CD4-positive, alpha-beta T cell treated with Interleukin-2 at 100 ng/mL for 4 hours (primary cell): ENCODE measurements around the gene KDM1B.

Experiments used
- DNase-seq: peaks from one replicate; pipeline ENCODE4 v3.0.0-alpha.2; 2020; ENCODE audit warnings: low spot score

The KDM1B gene, protein sequence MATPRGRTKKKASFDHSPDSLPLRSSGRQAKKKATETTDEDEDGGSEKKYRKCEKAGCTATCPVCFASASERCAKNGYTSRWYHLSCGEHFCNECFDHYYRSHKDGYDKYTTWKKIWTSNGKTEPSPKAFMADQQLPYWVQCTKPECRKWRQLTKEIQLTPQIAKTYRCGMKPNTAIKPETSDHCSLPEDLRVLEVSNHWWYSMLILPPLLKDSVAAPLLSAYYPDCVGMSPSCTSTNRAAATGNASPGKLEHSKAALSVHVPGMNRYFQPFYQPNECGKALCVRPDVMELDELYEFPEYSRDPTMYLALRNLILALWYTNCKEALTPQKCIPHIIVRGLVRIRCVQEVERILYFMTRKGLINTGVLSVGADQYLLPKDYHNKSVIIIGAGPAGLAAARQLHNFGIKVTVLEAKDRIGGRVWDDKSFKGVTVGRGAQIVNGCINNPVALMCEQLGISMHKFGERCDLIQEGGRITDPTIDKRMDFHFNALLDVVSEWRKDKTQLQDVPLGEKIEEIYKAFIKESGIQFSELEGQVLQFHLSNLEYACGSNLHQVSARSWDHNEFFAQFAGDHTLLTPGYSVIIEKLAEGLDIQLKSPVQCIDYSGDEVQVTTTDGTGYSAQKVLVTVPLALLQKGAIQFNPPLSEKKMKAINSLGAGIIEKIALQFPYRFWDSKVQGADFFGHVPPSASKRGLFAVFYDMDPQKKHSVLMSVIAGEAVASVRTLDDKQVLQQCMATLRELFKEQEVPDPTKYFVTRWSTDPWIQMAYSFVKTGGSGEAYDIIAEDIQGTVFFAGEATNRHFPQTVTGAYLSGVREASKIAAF

DNA sequence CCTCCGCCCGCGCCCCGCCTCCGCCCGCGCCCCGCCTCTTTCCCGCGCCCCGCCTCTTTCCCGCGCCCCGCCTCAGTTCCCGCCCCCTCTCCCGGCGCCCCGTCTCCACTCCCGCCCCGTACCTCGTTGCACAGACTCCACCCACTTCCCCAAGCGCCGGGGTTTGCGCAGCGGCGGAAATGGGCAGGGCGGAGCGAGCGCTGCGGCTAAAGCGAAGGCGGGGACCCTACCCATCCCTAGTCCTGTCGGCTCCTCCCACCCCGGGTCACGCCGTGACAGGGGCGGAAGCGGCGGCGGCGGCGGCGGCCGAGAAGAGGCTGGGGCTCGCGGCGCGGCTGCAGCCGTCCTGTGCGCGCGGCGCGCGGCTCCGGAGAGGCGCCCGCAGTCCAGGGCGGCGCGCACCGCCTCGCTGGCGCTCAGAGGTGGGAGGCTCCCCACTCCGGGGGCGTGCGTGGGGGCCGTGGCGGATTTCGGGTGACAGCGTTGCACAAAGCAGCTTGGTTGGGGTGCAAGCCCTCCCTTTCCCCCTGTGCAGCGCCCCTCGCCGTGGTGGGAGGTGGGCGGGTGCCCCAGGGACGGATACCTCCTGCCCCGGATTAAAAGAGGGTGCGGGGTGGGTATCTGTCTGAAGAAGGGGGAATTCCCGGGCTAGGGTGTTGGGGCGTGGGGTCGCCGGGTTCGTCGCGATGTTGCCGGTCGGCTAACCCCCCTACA lies at the start of gene KDM1B:
KDM1B (plus strand) TSS at position 273 of the 714 bp plus-strand sequence. CDS start 4,474 bp downstream, outside the sequence.
- DNase-seq, result peak; percentile 99

DNA sequence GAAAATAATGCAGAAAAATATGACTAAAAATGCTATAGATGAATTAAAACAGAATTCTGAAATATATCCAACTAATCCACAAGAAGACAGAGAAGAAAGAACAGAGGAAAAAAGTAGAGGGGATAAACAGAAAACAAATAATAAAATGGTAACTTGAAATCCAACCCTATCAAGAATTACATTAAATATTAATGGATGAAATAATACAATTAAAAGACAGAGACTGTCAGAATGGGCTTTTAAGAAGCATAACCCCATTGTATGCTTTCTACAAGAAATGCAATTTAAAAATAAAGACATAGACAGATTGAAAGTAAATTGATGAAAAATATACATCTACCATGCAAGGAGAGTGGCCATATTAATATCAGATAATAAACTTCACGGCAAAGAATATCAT lies 48.2 kb upstream of the KDM1B start:
- no peak for DNase-seq

DNA sequence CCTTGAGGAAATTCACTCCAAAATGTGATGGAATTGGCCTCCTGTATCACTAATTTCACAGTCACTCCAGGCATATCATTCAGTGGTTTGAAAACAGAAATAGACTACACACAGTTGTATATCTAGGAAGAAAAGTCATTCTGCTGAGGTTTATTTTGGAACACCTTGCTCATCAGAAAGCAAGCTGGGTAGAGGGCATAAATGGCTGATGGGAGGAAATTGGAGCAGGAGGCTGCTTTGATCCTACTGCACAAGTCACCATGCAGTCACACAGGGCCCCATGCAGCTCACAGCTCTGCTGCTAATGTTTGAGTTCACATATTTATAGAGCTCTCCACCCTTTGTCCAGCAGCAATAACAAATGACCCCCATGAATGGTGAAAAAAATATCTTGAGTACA lies 45.1 kb upstream of the KDM1B start:
- DNase-seq, result no peak

DNA sequence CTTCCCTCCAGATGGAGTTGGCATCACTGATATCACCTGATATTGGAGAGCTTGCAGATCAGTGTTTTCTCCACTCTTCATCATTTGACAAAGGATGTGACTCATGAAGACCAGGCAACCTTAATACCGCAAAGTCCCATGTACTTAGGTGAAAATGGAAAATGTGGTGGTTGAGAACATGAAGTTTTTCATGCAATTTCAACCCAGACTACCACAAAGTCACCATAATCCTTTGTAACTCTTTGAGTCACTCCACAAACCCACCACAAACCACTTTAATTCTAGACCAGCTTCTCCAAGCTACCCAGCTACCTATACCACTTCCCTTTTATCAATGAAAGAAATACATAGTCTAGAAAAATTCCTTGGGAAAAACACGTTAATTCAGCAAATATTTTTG lies 39.9 kb upstream of the KDM1B start:
- DNase-seq, result no peak

DNA sequence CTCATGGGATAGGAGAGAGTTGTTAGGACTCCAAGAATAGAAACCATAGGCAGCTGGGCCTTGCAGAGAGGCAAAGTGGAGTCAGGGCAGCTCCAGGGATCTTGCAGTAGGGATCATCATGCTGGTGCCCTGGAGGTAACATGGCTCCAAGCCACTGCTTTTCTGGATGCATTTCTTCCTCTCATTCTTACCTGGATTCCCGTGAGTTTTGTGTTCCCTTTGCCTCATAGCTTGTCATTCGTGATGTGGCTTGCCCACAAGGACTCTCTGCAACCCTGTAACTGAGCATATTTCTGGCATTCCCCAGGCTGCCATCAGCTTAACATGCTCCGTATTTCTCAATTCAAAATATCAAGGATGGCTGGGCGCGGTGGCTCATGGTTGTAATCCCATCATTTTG lies 38.1 kb upstream of the KDM1B start:
- no peak for DNase-seq

DNA sequence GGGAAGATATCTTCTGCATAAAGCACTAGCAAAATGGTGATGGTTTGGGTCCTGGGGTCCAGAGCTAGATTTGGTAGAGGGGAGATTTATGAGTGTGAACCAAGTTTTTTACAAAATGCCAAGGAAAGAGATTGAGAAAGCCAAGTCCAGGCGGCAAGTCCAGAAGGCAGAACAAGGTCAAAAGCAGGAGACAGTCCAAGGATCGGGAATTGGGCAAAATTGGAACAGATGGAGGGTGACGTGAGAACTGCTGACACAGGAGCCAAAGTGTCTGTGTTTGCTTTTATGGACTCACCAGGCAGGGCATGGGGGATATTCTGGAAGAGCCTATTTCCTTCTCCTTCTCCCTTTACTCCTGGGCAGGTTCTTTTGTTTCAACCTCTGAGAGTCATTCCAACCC lies 36.9 kb upstream of the KDM1B start:
- no peak for DNase-seq

DNA sequence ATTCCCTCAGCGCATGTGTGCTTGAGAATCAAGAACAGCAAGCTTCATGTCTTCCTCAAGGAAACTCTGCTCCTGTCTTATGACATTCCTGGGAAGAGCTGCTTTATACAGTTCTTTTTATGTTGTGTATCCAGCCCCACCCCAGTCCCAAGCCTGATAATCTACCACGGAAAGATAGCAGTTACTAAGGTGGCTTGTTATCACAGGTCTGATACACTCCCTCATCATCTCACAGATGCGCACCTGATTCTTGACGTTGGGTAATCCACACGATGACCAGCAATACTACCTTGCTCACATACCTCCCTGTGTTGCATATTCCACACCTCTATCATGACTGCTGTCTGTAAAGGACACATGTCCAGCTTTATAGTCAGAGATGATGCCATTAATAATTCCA lies 36.0 kb upstream of the KDM1B start:
- no peak for DNase-seq

DNA sequence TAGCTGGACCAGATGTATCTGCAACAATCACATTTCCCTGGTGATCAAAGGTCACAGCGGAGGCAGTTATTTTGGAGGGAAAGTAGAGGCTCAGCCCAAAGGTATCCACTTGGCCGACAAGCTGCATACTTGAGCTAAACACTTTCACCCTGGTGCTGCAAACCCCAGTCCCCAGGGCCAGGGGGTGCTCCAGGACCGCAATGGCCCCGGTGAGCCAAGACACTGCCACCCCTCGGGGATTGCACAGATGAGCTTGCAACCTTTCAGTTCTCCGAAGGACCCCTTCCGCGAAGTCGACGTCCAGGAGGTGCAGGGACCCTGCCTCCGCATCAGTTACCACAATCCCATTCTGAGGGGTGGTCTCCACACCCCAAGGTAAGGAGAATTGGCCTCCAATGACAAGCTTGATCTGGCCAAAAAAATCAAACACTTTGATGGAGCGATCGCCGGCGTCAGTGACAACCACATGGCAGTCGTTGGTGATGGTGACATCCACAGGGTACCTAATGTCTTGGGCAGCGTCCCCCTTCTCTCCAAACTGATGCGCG lies 33.6 kb upstream of the KDM1B start:
- no peak for DNase-seq

DNA sequence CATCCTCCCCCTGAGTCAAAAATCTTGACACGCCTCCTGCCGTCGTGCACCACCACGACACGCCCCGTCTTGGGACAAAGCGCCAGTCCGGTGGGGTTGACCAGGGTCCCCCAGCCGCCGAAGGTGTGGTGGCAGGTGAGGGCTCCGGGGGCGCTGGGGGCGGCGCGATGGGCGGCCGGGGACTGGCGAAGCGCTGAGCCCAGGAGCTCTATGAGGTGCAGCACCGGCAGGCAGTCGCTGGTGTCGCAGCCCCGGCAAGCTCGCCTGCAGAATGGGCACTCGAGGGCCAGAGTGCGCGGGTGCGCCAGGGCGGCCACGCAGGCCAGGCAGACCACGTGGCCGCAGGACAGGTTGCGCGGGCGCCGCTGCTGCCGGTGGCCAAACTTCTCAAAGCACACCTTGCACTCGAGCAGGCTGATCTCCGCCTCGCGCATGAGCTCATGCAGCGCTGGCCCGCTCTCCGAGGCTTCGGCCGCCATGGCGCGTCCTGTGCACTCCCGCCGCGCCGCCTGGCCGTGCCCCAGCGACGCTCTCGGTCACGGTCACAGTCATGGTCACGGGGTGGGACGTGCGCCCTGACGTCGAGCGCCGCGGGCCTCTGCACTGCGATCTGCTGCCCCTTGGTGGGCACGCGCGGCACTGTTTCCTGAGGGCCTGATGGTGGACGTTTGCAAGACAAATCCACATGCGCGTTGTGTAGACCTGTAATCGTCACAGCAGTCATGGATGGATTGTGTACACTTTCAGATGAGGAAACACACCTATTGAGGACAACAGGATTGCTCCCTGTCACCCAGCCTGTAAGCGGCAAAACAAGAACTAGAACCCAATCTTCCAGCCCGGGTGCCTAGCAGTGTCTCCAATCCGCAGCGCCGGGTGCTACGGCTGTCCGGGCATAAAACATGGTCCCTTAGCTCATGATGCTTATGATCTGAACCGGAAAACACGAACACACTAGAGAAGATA lies 32.8 kb upstream of the KDM1B start, which contains the start of gene NHLRC1:
NHLRC1 (minus strand) TSS at position 550 of the 966 bp plus-strand sequence; CDS start at position 479, 71 bp downstream.
- DNase-seq, result peak; percentile 69

DNA sequence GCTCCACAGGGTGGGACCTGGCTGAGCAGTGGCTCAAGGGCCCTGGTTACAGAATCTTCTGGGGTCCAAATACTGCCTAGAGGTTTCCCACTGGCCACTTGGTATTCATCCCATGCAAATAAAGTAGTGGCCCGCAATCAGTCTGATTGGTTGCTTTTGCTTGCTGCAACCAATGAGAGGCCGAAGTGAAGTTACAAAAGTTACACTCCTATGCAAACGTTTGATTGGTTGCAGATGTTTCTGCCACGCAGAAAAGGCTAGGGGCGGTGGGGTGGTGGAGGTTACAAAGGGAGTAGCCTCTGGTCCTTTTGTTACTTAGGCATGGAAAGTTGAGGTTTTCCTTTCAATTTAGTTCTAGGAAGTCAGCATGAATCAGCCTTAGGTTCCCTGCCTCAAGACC lies 29.1 kb upstream of the KDM1B start:
- no peak for DNase-seq

DNA sequence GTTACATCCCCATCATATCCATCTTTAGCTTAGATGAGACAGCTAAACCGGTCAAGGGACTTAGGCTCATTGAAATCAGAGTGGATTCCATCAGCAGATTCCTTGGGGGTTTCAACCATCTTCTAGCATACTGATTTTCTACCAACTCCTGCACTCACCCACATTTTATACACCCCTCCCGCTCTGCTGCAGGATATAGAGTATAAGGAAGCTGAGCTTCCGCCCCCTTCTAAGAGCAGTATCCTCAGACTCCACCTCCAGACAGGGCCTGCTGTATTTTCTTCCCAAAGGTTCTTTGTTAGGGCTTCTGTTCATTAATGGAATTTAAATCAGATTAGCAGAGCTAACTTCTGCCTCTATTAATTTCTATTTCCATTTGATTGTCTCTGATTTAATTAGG lies 22.9 kb upstream of the KDM1B start:
- DNase-seq, result no peak

DNA sequence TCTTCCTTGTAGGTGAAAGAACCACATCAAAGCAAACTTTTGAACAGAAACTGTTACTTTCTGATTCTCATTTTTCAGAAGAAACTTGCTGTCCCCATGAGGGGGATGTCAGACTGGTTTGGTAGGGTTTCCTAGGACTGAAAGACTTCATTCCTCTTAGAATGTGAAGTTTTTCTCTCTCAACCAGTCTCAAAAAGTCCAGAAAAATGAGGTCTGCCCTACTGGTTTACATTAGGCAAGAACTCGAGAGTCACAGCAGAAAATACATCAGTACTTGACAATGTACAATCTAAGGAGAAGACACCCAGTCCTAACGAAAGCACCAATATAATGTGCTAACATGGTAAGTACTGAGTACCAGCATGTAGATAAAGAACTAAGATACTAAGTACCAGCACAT lies 20.1 kb upstream of the KDM1B start:
- no peak for DNase-seq

DNA sequence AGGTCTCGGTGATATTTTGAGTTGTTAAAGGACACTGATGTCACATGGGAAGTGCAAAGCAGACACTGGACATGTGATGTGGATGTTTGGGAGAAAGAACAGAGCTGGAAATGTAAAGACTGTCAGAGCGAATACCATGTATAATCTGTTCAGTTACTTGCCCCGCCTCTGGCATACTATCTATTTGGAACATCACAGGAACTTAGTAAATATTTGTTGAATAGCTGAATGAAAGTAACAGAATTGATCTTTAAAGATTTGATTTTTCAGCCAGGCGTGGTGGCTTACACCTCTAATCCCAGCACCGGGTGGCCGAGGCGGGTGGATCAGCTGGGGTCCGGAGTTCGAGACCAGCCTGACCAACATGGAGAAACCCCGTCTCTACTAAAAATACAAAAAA lies 19.0 kb upstream of the KDM1B start:
- DNase-seq, result no peak

DNA sequence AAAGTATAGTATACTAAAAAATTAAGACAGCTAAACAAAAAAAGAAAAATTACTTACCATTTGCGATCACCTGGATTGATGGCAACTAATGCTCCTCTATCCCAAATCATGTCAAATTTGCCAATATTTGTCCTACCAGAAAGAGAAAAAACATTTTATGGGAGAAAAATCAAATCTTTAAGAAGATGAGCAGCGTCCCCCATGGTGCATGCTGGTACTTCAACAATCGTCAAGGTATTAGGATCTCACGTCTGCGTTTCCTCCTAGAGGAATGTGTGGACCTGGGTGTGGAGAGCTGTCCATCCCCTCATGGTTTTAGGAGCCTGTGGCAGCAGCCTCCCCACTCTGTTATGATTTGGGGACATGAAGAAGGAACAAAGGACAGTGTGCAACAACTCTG lies 16.3 kb upstream of the KDM1B start:
- DNase-seq, result no peak

DNA sequence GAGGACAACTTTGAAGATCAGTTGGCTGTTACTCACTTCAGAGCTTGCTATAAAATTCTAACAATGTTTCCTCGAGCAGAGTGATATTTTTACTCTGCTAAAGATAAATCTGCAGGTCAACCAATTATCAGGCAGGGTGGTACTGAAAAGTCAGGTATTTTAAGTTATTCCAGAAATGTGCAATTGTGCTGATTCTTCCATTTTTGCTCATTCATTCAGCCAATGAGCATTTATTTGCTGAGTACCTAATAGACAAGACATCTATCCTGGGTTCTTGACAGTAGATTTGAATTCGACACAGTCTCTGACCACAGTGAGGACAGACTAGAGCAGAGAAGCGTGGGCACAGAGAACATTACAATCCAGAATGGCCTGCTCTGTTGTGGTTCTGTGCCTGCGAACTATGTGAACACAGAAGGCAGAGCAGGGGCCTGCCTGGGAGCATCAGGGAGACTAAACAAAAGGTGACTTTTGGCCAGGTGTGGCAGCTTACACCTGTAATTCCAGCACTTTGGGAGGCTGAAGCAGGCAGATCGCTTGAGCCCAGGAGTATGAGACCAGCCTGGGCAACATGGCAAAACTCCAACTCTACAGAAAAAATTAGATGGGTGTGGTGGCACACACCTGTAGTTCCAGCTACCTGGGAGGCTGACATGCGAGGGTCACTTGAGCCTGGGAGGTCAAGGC lies 15.1 kb upstream of the KDM1B start:
- DNase-seq, result no peak

DNA sequence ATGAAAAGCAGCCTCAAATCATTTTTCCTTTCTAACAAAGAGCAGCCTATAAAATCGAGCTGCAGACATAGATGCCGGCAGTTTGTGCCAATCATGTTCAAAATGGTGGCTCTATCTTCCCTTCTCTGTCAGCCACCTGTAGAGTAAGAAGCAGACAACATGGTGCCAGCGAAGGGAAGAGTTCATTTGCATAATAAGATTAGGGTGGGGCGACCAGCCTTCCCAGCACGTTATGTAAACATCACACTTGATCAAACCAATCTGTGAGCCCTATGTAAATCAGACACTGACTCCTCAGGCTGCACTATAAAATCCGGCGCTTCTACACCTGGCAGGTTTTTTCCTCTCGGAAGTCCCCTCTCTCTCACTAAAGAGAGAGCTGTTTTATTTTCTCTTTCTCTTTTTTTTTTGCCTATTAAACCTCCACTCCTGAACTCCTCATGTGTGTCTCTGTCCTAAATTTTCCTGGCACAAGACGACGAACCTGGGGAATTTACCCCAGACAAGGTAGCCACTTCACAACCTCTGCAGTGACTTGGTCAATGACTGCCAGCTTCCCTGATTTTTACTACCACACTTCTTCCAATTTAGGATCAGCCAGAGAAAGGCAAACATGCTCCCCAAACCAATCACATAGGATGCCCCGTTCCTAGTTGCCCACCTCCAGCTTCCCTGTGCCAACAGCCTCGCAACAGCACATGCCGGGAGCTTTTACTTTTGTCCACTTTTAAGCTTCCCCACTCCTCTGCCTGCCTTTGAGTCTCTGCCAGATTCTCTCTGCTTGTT lies 13.2 kb upstream of the KDM1B start:
- DNase-seq, result no peak

DNA sequence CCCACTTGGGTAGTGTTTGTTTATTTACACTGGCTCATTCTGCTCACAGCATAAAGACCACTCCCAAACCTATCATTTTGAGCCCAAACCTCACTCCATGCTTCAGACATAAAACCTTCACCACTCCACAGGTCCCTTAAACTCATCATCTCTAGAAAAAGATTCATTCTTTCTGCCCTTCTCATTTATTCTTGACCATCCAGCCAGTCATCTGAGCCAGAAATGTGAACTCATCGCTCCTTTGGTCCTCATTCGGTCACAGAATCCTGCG lies 12.7 kb upstream of the KDM1B start:
- no peak for DNase-seq

DNA sequence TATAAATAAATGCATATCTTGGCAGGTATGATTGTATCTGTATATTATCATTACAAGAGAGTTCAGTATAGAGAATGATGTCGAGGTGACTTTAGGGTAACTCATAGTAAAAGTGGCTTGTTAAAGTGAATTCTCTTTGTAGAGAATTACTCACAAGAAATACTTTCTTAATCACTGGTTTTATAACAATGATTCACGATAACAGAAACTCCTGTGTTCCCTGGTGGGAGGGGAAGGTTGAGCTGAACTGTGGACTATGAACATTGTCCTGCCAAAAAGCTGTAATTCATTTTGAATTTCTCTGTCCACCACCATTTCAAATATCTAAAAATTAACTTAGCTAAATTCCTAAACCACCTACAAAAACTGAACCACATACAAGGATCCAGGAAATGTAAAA lies 8.1 kb upstream of the KDM1B start:
- DNase-seq, result no peak

DNA sequence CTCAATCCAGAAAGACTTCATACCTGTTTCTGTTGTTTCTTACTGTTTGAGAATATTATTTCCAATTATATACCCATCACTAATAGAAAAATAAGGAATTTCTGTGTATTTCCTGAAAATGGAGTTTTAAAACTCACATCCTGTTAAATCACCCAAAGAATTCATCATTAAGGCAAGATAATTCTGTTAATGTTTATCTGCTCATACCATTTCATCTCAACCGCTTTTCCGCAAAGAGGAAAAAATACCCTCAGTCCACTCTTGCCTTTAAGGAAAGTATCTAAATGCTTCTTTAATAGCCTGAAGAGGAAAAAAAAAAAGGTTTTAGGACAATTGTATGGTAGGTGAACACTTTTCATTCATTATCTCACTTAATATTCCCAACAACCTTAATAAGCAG lies 7.6 kb upstream of the KDM1B start:
- no peak for DNase-seq
